Heart right ventricle (tissue), 16 donors: ENCODE results near the gene EZR. TPM values are rescaled to one million over a fixed set of nuclear protein-coding genes. Genes with fewer than 3 reads are reported as not detected.
A peak's percentile ranks its signal among the peaks of the same experiment; 100 is the strongest.

ENCODE experiments used
- ATAC-seq, 8 donors: fragments of 200-7000 bp; cut with Tn5 transposase; one replicate each; pipeline ENCODE4 v1.9.1; 2020; ENCODE audit warnings: mild to moderate bottlenecking in 8 of 8, moderate library complexity in 8 of 8, moderate number of reproducible peaks in 1 of 8
- DNase-seq, 2 donors: peaks; one replicate each; pipeline ENCODE4 v3.0.0-alpha.2; 2020
- H3K27ac ChIP-seq, 10 donors: fragments of 200-600 bp; sonication (generic) in 2 of 10; one replicate each; pipeline versions ENCODE4 v1.5.0 to v1.8.0; 2020 to 2022; ENCODE audit warnings: mild to moderate bottlenecking in 3 of 10
- H3K27me3 ChIP-seq, 7 donors: fragments of 200-600 bp; one replicate each; pipeline ENCODE4 v1.8.0; 2021 to 2022; ENCODE audit warnings: mild to moderate bottlenecking in 2 of 7
- H3K36me3 ChIP-seq, 9 donors: fragments of 200-600 bp; sonication (generic) in 1 of 9; one replicate each; pipeline versions ENCODE4 v1.5.0 to v1.8.0; 2020 to 2022; ENCODE audit warnings: mild to moderate bottlenecking in 2 of 9
- H3K4me1 ChIP-seq, 9 donors: fragments of 200-600 bp; sonication (generic) in 1 of 9; one replicate each; pipeline versions ENCODE4 v1.5.0 to v1.8.0; 2020 to 2022; ENCODE audit warnings: mild to moderate bottlenecking in 4 of 9
- H3K4me3 ChIP-seq, 10 donors: fragments of 200-600 bp; sonication (generic) in 2 of 10; one replicate each; pipeline versions ENCODE4 v1.5.0 to v1.8.0; 2020 to 2022; ENCODE audit warnings: mild to moderate bottlenecking in 7 of 10, moderate library complexity in 2 of 10
- H3K9me3 ChIP-seq, 11 donors: fragments of 200-600 bp in 10 of 11; sonication (generic) in 2 of 11; one replicate each; pipeline versions ENCODE4 v1.5.0 to v1.8.0; 2013 to 2022; ENCODE audit warnings: mild to moderate bottlenecking in 2 of 11, control low read depth in 1 of 11, moderate library complexity in 1 of 11
- WGBS, 2 donors: extraction: QIAGEN DNeasy Blood & Tissue Kit; methylation state at CpG; one replicate each; pipeline ENCODE4 v1.1.7; 2013; ENCODE audit warnings: inconsistent platforms in 1 of 2; 5-methylcytosine and 5-hydroxymethylcytosine counted together
- intact Hi-C, 10 donors: fragments of 100-400 bp; cut with DNase I; formaldehyde crosslinking; loops; one replicate each; pipeline versions ENCODE4 v1.11.1 to v1.14.2; 2022
- polyA plus RNA-seq, 2 donors: library from polyadenylated mRNA; stranded (reverse); fragments of 200-250 nt; gene quantifications; one replicate each; pipeline ENCODE4 v1.2.3, GENCODE V29; 2013
- total RNA-seq, 10 donors: library from RNA; stranded (reverse); fragmentation: NEBNext Ultra II Directional in 3 of 10; extraction: Animal tissue kit (Norgen Biotek cat#: 25700) in 3 of 10; gene quantifications; one replicate each; pipeline versions ENCODE4 v1.2.1 to v1.2.4, GENCODE V29; 2021 to 2023
- TF ChIP-seq, protein P1 (sequence below), 9 donors: fragments of 200-600 bp; sonication (generic) in 2 of 9; IDR thresholded peaks; one replicate each; pipeline versions ENCODE4 v1.5.0 to v1.8.0; 2021 to 2022; ENCODE audit warnings: antibody characterized with exemption in 9 of 9, mild to moderate bottlenecking in 5 of 9, moderate library complexity in 1 of 9
- donor health status: Arrhythmogenic right ventricular cardiomyopathy.
- donor health status: ischemic (EF 13 %, LVEDD 7.1; RV severe dilation, severe dysfunction).
- donor health status: healthy with polysubstance abuse.
- donor health status: DM: no; HTN: yes; CAD: no.
- donor health status: DM: no; HTN: no; CAD: no.
- donor health status: ischemic (EF 25% LVEDD 6.9; RV normal size, moderate dysfunction).
- donor health status: ischemic (EF 25% LVEDD 5.7; RV mildly dilated, moderate dysfunction).
- donor health status: healthy.
- donor health status: DM: yes; HTN: yes; CAD: no.
- donor health status: Ischemic cardiomyopathy.
- donor health status: ischemic (EF 35%, LVEDD 5.7; RV mildly dilated, moderate dysfunction).
- donor health status: nonischemic (EF 11% LVEDD 7.7; RV severe dilation, severe dysfunction).
- donor health status: DM: yes; HTN: yes; CAD: no.
- donor health status: PGD.
- donor health status: ischemic (EF 29% LVEDD 5.4; RV normal size, mild dysfunction).
- donor health status: nonischemic (EF 23%, LVEDD 6.1; RV moderate dilation, normal function).

Gene EZR
- total and polyA plus RNA-seq, 12 donors, result 90.3 to 322 (median 186) TPM

DNA sequence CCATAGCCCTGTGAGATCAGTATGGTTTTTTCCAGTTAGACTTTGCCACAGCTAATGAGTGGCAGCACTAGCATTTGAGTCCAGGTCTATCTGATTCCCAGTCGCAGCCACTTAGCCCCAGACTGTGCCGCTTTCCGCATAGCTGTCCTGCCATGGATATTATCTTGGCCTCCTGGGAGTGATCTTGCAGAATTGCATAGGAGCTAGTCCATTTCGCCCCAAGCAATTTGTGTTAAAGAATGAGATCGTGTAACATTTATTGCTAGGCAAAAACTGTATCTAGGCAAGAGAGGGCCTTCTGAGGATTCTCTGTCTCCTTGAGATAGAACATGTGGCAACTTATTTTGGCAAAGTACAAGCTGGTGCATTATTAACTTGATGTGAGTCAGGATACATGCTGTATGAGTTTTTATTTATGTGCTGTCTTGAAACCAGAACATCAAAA lies 74.2 kb downstream of the EZR start:
- intact Hi-C loops, result no loop called here
- WGBS, 2 donors, result 62 to 68% methylated on average over 5 of the region's 5 CpGs
- no peak overlapping the region for H3K4me3 ChIP-seq
- H3K9me3 ChIP-seq, result peaks cover 0 to 5% (median 0%) of the 10 kb centered on the region in 11 donors
- DNase-seq (no peak), ATAC-seq (peak in 2 of 8 donors; percentile 55 to 62)
- TF ChIP-seq, protein P1, sequence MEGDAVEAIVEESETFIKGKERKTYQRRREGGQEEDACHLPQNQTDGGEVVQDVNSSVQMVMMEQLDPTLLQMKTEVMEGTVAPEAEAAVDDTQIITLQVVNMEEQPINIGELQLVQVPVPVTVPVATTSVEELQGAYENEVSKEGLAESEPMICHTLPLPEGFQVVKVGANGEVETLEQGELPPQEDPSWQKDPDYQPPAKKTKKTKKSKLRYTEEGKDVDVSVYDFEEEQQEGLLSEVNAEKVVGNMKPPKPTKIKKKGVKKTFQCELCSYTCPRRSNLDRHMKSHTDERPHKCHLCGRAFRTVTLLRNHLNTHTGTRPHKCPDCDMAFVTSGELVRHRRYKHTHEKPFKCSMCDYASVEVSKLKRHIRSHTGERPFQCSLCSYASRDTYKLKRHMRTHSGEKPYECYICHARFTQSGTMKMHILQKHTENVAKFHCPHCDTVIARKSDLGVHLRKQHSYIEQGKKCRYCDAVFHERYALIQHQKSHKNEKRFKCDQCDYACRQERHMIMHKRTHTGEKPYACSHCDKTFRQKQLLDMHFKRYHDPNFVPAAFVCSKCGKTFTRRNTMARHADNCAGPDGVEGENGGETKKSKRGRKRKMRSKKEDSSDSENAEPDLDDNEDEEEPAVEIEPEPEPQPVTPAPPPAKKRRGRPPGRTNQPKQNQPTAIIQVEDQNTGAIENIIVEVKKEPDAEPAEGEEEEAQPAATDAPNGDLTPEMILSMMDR (IDR thresholded peaks at IDR 0.05), result no peak
- no peaks in the 10 kb centered on the region for H3K27me3 ChIP-seq
- no peaks in the 10 kb centered on the region for H3K4me1 ChIP-seq
- no peak overlapping the region for H3K27ac ChIP-seq
- H3K36me3 ChIP-seq, result peaks cover 0 to 5% (median 0%) of the 10 kb centered on the region in 9 donors

DNA sequence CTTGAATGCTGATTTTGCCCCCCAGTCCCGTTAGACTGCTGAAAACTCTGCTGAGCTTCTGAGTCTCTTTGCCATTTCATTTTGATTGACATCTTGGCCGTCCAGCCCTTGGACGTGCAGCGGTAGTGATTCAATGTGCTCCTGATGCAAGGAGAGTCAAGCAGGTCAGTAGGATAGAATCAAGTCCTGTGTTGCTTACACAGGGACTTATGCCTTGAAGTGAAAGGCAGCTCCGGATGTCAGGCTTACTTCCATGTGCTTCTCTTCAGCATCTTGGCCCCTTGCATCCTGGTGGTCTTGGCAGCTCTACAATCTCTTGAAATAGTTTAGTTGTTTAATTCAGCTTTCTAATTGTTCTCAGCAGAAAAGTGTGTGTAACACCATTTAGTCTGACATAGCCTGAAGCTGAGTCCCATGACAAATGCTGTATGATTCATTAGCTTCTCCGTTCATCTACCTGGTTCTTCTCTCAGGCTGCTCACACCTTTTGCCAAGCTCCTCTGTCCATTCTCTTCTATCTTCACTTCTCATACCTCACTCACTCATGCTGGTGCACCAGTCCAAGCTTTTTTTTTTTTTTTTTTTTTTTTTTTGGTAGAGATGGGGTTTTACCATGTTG lies 76.0 kb downstream of the EZR start:
- Histone ChIP-seq H3K9me3 (peaks cover 0 to 20% (median 6%) of the 10 kb centered on the region in 11 donors), H3K4me3 (no peak overlapping the region), H3K27ac (no peak overlapping the region), H3K36me3 (peaks cover 0 to 5% (median 0%) of the 10 kb centered on the region in 9 donors), H3K4me1 (no peaks in the 10 kb centered on the region), H3K27me3 (no peaks in the 10 kb centered on the region)
- DNase-seq, result no peak
- intact Hi-C loops, result no loop called here
- WGBS, 2 donors, result 72 to 77% methylated on average over 6 of the region's 6 CpGs
- TF ChIP-seq, protein P1 (IDR thresholded peaks at IDR 0.05), result no peak
- ATAC-seq, result no peak

DNA sequence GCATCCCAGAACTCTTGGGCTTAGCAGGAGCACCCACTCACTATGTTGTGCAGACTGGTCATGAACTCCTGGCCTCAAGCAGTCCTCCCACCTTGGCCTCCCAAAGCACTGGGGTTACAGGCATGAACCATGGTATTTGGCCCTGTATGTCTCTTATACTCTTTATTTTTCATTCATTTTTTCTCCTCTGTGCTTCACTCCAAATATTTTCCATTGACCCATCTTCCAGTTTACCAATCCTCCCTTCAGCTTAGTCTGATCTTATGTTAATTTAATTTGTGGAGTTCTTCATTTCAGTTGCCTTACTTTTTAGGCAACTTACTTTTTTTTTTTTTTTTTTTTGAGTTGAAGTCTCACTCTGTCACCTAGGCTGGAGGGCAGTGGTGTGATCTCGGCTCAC lies 79.5 kb downstream of the EZR start:
- 98 to 100% methylated on average over 1 of the region's 1 CpG for WGBS, 2 donors
- DNase-seq, result no peak

DNA sequence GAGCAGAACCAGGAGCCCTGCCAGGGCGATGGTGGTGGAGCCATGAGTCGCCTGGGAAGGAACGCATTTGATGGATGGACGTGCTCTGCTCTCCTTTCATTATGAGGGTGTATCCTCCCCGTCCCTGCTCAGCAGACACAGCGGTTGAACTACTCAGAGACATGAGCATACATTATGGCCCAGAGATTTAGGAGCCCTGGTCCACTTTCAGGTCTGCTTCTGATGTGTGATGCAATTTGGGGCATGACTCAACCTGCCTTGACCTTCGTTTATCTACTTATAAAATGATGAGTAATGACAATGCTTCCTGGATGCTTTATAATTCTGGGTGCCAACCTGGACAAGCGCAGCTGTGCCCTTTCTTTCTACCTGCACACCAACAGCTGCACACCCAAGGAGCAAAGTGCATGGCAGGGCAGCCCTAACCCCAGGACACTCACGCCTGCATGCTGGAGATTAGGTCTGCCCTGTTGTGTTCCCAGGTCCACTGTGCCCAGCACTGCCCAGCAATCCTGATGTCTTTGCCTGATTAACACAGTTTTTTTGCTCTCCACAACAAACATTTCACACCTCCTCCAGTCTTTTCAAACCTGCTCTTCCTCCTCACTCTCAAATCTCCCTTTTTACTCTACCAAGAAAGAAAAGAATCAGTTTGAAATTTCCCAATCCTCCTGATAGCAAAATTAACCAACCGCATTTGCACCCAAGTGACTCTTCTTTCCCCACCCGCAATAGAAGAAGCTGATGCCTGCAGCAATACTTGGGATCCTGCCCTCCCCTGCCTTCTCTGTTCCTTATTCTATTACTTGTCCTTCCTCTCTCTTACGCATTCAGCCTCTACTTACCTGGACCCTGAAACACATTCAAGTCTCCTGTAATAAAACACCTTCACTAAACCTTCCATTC lies 81.2 kb downstream of the EZR start:
- H3K36me3 ChIP-seq, result no peaks in the 10 kb centered on the region
- H3K27me3 ChIP-seq, result no peaks in the 10 kb centered on the region
- TF ChIP-seq, protein P1 (IDR thresholded peaks at IDR 0.05), result no peak
- DNase-seq (no peak), ATAC-seq (peak in 3 of 8 donors; percentile 17 to 64 (median 45))
- 86 to 87% methylated on average over 12 of the region's 12 CpGs for WGBS, 2 donors
- no peaks in the 10 kb centered on the region for H3K4me1 ChIP-seq
- no peak overlapping the region for H3K27ac ChIP-seq
- H3K9me3 ChIP-seq, result peaks cover 0 to 36% (median 6%) of the 10 kb centered on the region in 11 donors
- intact Hi-C loops, result no loop called here
- no peak overlapping the region for H3K4me3 ChIP-seq

More for the DNA sequence above, 79.5 kb downstream of the EZR start:
- intact Hi-C loops, result no loop called here
- Histone ChIP-seq H3K9me3 (peaks cover 0 to 20% (median 6%) of the 10 kb centered on the region in 11 donors), H3K4me1 (no peaks in the 10 kb centered on the region), H3K27ac (no peak overlapping the region), H3K36me3 (no peaks in the 10 kb centered on the region), H3K4me3 (no peak overlapping the region), H3K27me3 (no peaks in the 10 kb centered on the region)
- TF ChIP-seq, protein P1 (IDR thresholded peaks at IDR 0.05), result no peak
- ATAC-seq, result no peak
